PC-9 (cell line): ENCODE data around the gene WFDC8. TPM values are rescaled to one million over a fixed set of nuclear protein-coding genes. Genes with fewer than 3 reads are reported as not detected.

Experiments
- BruUV-seq: library from RNA; stranded (reverse); fragments of 400-500 nt; replicated peaks from 2 replicates; lab custom pipeline; 2021; lab: Mats Ljungman, UMichigan
- CTCF ChIA-PET: fragments of 300-600 bp; sonication (Branson Sonifier 250); formaldehyde crosslinking; loops from one replicate; lab custom pipeline; 2022; ENCODE audit warnings: antibody characterized with exemption; lab: Charles Lee
- POLR2A ChIA-PET: fragments of 300-600 bp; sonication (Branson Sonifier 250); formaldehyde crosslinking; loops from one replicate; lab custom pipeline; 2022; ENCODE audit warnings: antibody characterized with exemption; ENCODE audit not compliant: unreplicated experiment; lab: Charles Lee
- DNase-seq, 2 experiments: peaks; one replicate each; pipeline versions ENCODE4 v3.0.0 to v3.0.0-alpha.2; 2015 to 2022; ENCODE audit warnings: mixed read lengths in 1 of 2
- H2AFZ ChIP-seq: fragments of 200-600 bp; sonication (generic); 2 replicates; pipeline ENCODE4 v1.8.1; 2017; ENCODE audit warnings: antibody characterized with exemption
- H3F3A ChIP-seq: fragments of 200-600 bp; sonication (generic); 2 replicates; pipeline ENCODE4 v1.8.1; 2017; ENCODE audit warnings: antibody characterized with exemption, mild to moderate bottlenecking, low read depth; ENCODE audit not compliant: insufficient read depth
- H3K27ac ChIP-seq: fragments of 200-600 bp; sonication (generic); 2 replicates; pipeline ENCODE4 v1.6.1; 2016; ENCODE audit warnings: mixed run types
- H3K27me3 ChIP-seq: fragments of 200-600 bp; sonication (generic); 2 replicates; pipeline ENCODE4 v1.6.1; 2016; ENCODE audit warnings: low read depth, mixed run types; ENCODE audit not compliant: insufficient read depth
- H3K36me3 ChIP-seq: fragments of 200-600 bp; sonication (generic); 2 replicates; pipeline ENCODE4 v1.6.1; 2016; ENCODE audit warnings: low read depth, mixed run types
- H3K4me1 ChIP-seq: fragments of 200-600 bp; sonication (generic); replicated peaks from 2 replicates; pipeline ENCODE4 v1.6.1; 2016; ENCODE audit warnings: mixed run types; ENCODE audit not compliant: insufficient read depth
- H3K4me2 ChIP-seq: fragments of 200-600 bp; sonication (generic); 2 replicates; pipeline ENCODE4 v1.6.1; 2017; ENCODE audit warnings: mixed run types
- H3K4me3 ChIP-seq: fragments of 200-600 bp; sonication (generic); 2 replicates; pipeline ENCODE4 v1.6.1; 2016; ENCODE audit warnings: mixed run types
- H3K79me2 ChIP-seq: fragments of 200-600 bp; sonication (generic); 2 replicates; pipeline ENCODE4 v1.6.1; 2017; ENCODE audit warnings: low read depth, mixed run types
- H3K9me2 ChIP-seq: fragments of 200-600 bp; sonication (generic); 2 replicates; pipeline ENCODE4 v1.8.1; 2017; ENCODE audit warnings: mild to moderate bottlenecking; ENCODE audit not compliant: insufficient read depth
- H3K9me3 ChIP-seq: fragments of 200-600 bp; sonication (generic); 2 replicates; pipeline ENCODE4 v1.8.1; 2016; ENCODE audit warnings: low read depth; ENCODE audit not compliant: insufficient read depth
- H4K20me1 ChIP-seq: fragments of 200-600 bp; sonication (generic); 2 replicates; pipeline ENCODE4 v1.8.1; 2017; ENCODE audit not compliant: insufficient read depth
- CTCF ChIP-seq: fragments of 200-600 bp; sonication (generic); conservative IDR thresholded peaks from 2 replicates; pipeline ENCODE4 v1.6.1; 2017; ENCODE audit warnings: mixed run types, antibody characterized with exemption, mild to moderate bottlenecking, moderate library complexity
- EZH2 ChIP-seq: fragments of 200-600 bp; sonication (generic); IDR thresholded peaks from 2 replicates; pipeline ENCODE4 v1.8.0; 2017; ENCODE audit warnings: antibody characterized with exemption, low read depth
- intact Hi-C: fragments of 100-400 bp; cut with micrococcal nuclease; formaldehyde crosslinking; loops from one replicate; pipeline ENCODE4 v1.10.0; 2022; ENCODE audit not compliant: unreplicated experiment
- total RNA-seq: library from RNA; stranded (reverse); gene quantifications from 2 replicates; pipeline ENCODE4 v1.2.3, GENCODE V29; 2021

WFDC8 gene
- total RNA-seq, 1 experiment from 2014 or later = not detected

- Histone ChIP-seq H3K27ac (no peak overlapping the region), H3K4me1 (no peaks in the 10 kb centered on the region), H3K4me2 (no peak overlapping the region), H2AFZ (no peak overlapping the region), H3K4me3 (no peak overlapping the region), H3K9me2 (no peaks in the 10 kb centered on the region; the same call in 1 of the 2 replicates), H4K20me1 (no peaks in the 10 kb centered on the region), H3K27me3 (no peaks in the 10 kb centered on the region), H3K9me3 (no peaks in the 10 kb centered on the region), H3K36me3 (no peaks in the 10 kb centered on the region), H3F3A (no peaks in the 10 kb centered on the region), H3K79me2 (no peaks in the 10 kb centered on the region)
- no peak for TF ChIP-seq EZH2
- no peak for TF ChIP-seq CTCF
- no peak for DNase-seq
- intact Hi-C loops = no loop called here
- CTCF ChIA-PET = no interaction called here
- POLR2A ChIA-PET = interaction anchor here (0.6 kb wide), 1 partner anchor 571 kb away, joined by 17 read pairs; no protein-coding TSS in a partner anchor
- no TSS peak for BruUV-seq
Observed at GRCh38 chr20:45583502-45583901, 4.4 kb upstream of the WFDC8 start.

- Histone ChIP-seq H3K79me2 (no peaks in the 10 kb centered on the region), H3K4me1 (no peaks in the 10 kb centered on the region), H3K9me3 (no peaks in the 10 kb centered on the region), H3K36me3 (no peaks in the 10 kb centered on the region), H3K9me2 (no peaks in the 10 kb centered on the region; the same call in 1 of the 2 replicates), H2AFZ (no peak overlapping the region), H3F3A (no peaks in the 10 kb centered on the region), H4K20me1 (no peaks in the 10 kb centered on the region), H3K27ac (no peak overlapping the region), H3K4me2 (no peak overlapping the region), H3K27me3 (no peaks in the 10 kb centered on the region), H3K4me3 (no peak overlapping the region)
- CTCF ChIA-PET = no interaction called here
- no peak for DNase-seq
- POLR2A ChIA-PET = no interaction called here
- intact Hi-C loops = no loop called here
- BruUV-seq = no TSS peak
- TF ChIP-seq CTCF (no peak), EZH2 (no peak)
Observed at GRCh38 chr20:45581702-45582101, 2.6 kb upstream of the WFDC8 start.

GRCh38 chr20:45578231-45578630 is 853 bp downstream of the WFDC8 start:
- Histone ChIP-seq H3F3A (no peaks in the 10 kb centered on the region), H3K4me3 (no peak overlapping the region), H2AFZ (no peak overlapping the region; the same call in 1 of the 2 replicates), H3K36me3 (no peaks in the 10 kb centered on the region), H3K27ac (no peak overlapping the region), H4K20me1 (no peaks in the 10 kb centered on the region), H3K79me2 (no peaks in the 10 kb centered on the region), H3K4me2 (no peak overlapping the region), H3K9me2 (no peaks in the 10 kb centered on the region; the same call in 1 of the 2 replicates), H3K9me3 (no peaks in the 10 kb centered on the region), H3K27me3 (no peaks in the 10 kb centered on the region), H3K4me1 (no peaks in the 10 kb centered on the region)
- BruUV-seq = no TSS peak
- ChIA-PET CTCF (no interaction called here), POLR2A (no interaction called here)
- DNase-seq = no peak
- TF ChIP-seq EZH2 (no peak), CTCF (no peak)
- intact Hi-C loops = no loop called here
